Activated T-cell treated with anti-CD3 and anti-CD28 coated beads, Interleukin-2, amount 50 U/mL, for 24 hours (primary cell): ENCODE data around the gene CDK6.
"Not testable (repeated sequence)": the region's sequence is repeated elsewhere in the genome, so short reads cannot be mapped to it uniquely, and the experiment has no call there.

ENCODE experiments used
- DNase-seq: peaks from one replicate; pipeline ENCODE4 v3.0.0-alpha.2; 2020
- H3K27ac Mint-ChIP-seq: 2 replicates; pipeline ENCODE4 v1.8.0; 2020; ENCODE audit warnings: mild to moderate bottlenecking, mixed read lengths
- H3K27me3 Mint-ChIP-seq: 2 replicates; pipeline ENCODE4 v1.8.0; 2020; ENCODE audit warnings: mixed read lengths
- H3K36me3 Mint-ChIP-seq: 2 replicates; pipeline ENCODE4 v1.8.0; 2020; ENCODE audit warnings: low read depth, mixed read lengths
- H3K4me1 Mint-ChIP-seq: 2 replicates; pipeline ENCODE4 v1.8.0; 2020; ENCODE audit warnings: low read depth, mixed read lengths
- H3K4me3 Mint-ChIP-seq: 2 replicates; pipeline ENCODE4 v1.8.0; 2020; ENCODE audit warnings: mild to moderate bottlenecking, moderate library complexity, mixed read lengths
- H3K9me3 Mint-ChIP-seq: 2 replicates; pipeline ENCODE4 v1.8.0; 2020; ENCODE audit warnings: mixed read lengths

The CDK6 gene

GRCh38 chr7:92836489-92836999, at the start of gene CDK6:
Gene CDK6 (minus strand): TSS chr7:92836573. CDS start chr7:92833323, 3,250 bp downstream.
- DNase-seq, result peak; percentile 83
- peak within 1 kb of the TSS; percentile 95 for H3K4me3 Mint-ChIP-seq
- H3K9me3 Mint-ChIP-seq, result no peaks in the 10 kb centered on the region
- peaks cover 34% of the 10 kb centered on the region for H3K4me1 Mint-ChIP-seq
- H3K27me3 Mint-ChIP-seq, result peaks cover 27% of the 10 kb centered on the region
- H3K36me3 Mint-ChIP-seq, result peaks cover 41% of the 10 kb centered on the region
- peak within 1 kb of the TSS; percentile 96 for H3K27ac Mint-ChIP-seq

GRCh38 chr7:92886039-92886438, 49.7 kb upstream of the CDK6 start:
- peaks cover 11% of the 10 kb centered on the region for H3K4me1 Mint-ChIP-seq
- not testable (repeated sequence) for H3K36me3 Mint-ChIP-seq, H3K27ac Mint-ChIP-seq, H3K4me3 Mint-ChIP-seq, DNase-seq, H3K27me3 Mint-ChIP-seq
- H3K9me3 Mint-ChIP-seq, result peaks cover 29% of the 10 kb centered on the region

- Mint-ChIP-seq H3K27me3 (no peaks in the 10 kb centered on the region), H3K4me1 (peaks cover 16% of the 10 kb centered on the region), H3K4me3 (no peak overlapping the region), H3K27ac (no peak overlapping the region), H3K36me3 (no peaks in the 10 kb centered on the region), H3K9me3 (peaks cover 31% of the 10 kb centered on the region)
- no peak for DNase-seq
Observed at GRCh38 chr7:92884218-92884617, 47.8 kb upstream of the CDK6 start.

DNA sequence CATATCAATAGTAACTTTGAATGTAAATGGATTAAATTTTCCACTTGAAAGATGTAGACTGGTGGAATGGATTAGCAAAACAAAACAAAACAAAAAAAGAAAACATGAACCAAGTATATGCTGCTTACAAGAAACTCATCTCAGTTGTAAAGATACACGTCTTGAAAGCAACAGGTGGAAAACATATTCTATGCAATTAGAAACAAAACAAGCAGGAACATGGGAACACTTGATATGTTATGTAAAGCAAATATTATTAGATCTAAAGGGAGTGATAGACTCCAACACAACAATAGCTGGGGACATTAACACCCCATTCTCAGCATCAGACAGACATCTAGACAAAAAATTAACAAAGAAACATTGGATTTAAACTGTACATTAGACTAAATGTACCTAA, 46.4 kb upstream of the CDK6 start:
- Mint-ChIP-seq H3K4me1 (peaks cover 16% of the 10 kb centered on the region), H3K4me3 (no peak overlapping the region), H3K9me3 (peaks cover 31% of the 10 kb centered on the region), H3K27me3 (no peaks in the 10 kb centered on the region), H3K27ac (no peak overlapping the region), H3K36me3 (no peaks in the 10 kb centered on the region)
- no peak for DNase-seq

GRCh38 chr7:92881091-92881485, 44.7 kb upstream of the CDK6 start:
- no peak for DNase-seq
- no peaks in the 10 kb centered on the region for H3K36me3 Mint-ChIP-seq
- peaks cover 22% of the 10 kb centered on the region for H3K9me3 Mint-ChIP-seq
- H3K27me3 Mint-ChIP-seq, result no peaks in the 10 kb centered on the region
- H3K4me1 Mint-ChIP-seq, result peaks cover 29% of the 10 kb centered on the region
- H3K27ac Mint-ChIP-seq, result no peak overlapping the region
- H3K4me3 Mint-ChIP-seq, result no peak overlapping the region

DNA sequence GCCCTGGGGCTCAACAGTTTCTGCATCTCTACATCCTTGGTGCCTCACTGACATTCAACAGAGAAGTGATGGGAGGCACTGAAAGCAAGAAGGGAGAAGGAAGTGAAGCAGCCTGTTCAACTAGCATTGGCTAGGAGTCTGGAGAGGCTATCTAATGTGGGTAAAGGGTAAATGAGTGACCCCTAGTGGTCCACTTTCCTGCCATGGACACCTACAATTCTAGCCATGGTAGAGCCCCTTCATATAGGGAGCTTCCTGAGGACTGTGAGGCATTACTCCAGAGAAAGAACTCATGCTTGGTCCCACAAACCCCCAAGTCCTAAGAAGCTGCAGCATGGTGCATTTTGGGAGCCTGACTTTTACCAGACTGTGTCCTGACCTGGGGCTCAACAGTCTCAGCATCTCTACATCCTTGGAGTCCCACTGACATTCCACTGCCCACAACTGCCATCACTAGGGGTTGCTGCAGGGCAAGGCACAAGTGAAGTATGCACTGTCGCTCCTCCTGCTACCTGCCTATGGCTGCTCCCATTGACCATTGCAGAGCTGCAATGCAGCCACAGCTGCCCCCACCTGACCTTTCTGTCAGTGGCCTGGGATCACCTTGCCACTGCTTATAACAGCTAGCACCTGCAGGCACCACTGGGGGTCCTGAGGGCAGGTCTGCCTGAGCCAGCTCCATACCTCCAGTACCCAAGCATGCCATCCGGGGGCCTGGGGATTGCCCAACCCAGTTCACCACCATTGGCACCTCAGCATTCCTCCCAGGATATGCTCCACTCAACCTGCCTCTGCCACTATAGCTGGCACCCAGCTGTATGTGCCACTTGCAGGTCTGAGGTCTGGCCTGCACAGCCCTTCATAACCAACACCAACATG, 44.1 kb upstream of the CDK6 start:
- Mint-ChIP-seq H3K9me3 (peaks cover 22% of the 10 kb centered on the region), H3K4me1 (peaks cover 35% of the 10 kb centered on the region), H3K4me3 (no peak overlapping the region), H3K36me3 (no peaks in the 10 kb centered on the region), H3K27ac (no peak overlapping the region), H3K27me3 (no peaks in the 10 kb centered on the region)
- no peak for DNase-seq

DNA sequence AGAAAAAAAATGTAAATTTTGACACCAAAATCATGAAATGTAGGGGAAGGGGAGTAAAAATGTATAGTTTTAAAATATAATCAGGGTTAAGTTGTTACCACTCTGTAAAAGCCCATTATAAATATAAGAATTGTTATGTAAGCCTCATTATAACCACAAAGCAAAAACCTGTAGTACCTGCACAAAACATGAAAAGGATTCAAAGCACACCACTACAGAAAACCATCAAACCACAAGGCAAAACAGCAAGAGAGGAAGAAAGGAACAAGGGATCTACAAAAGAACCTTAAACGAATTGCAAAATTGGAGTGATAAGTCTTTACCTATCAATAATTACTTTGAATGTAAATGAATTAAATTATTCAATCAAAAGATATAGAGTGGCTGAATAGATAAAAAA, 41.0 kb upstream of the CDK6 start:
- Mint-ChIP-seq H3K27me3 (no peaks in the 10 kb centered on the region), H3K4me1 (peaks cover 46% of the 10 kb centered on the region), H3K4me3 (no peak overlapping the region), H3K9me3 (peaks cover 14% of the 10 kb centered on the region), H3K27ac (no peak overlapping the region), H3K36me3 (no peaks in the 10 kb centered on the region)
- DNase-seq, result no peak

DNA sequence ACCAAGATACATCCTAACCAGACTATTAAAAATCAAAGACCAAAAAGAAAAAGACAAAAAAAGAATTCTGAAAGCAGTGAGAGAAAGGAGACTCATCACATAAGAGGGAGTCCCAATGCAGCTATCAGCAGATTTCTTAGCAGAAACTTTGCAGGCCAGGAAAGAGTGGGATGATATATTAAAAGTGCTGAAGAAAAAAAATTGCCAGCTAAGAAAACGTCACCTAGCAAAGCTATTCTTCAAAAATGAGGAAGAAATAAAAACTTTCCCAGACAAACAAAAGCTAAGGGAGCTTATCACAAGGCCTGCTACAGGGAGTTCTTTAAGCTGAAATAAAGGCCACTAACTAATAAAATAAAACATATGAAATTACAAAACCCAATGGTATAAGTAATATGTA, 40.5 kb upstream of the CDK6 start:
- Mint-ChIP-seq H3K36me3 (no peaks in the 10 kb centered on the region), H3K27me3 (no peaks in the 10 kb centered on the region), H3K9me3 (peaks cover 9% of the 10 kb centered on the region), H3K27ac (no peak overlapping the region), H3K4me1 (peaks cover 46% of the 10 kb centered on the region), H3K4me3 (no peak overlapping the region)
- DNase-seq, result no peak

- DNase-seq, result no peak
- no peak overlapping the region for H3K4me3 Mint-ChIP-seq
- peaks cover under 1% of the 10 kb centered on the region for H3K27me3 Mint-ChIP-seq
- no peaks in the 10 kb centered on the region for H3K36me3 Mint-ChIP-seq
- peaks cover 4% of the 10 kb centered on the region for H3K9me3 Mint-ChIP-seq
- peaks cover 40% of the 10 kb centered on the region for H3K4me1 Mint-ChIP-seq
- no peak overlapping the region for H3K27ac Mint-ChIP-seq
Observed at GRCh38 chr7:92875719-92876118, 39.3 kb upstream of the CDK6 start.

DNA sequence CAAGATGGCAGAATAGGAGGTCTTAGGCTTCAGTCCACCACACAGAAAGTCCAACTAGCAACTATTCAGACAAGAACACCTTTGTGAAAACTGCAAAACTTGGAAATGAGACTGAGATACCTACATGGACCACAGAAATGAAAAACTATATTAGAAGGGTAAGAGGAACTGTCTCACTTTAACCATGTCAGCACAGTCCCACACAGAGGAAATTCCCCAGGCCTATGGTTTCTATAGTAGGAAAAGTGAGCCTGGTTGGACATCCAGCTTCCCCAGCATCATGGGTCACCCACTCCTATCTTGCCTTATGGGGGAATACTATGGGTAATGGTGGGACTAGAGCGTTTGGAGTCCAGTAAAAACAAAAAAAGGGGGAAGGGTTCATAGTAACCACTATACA, 38.8 kb upstream of the CDK6 start:
- Mint-ChIP-seq H3K4me1 (peaks cover 40% of the 10 kb centered on the region), H3K9me3 (peaks cover 7% of the 10 kb centered on the region), H3K27ac (no peak overlapping the region), H3K4me3 (no peak overlapping the region), H3K27me3 (peaks cover 3% of the 10 kb centered on the region), H3K36me3 (peaks cover 2% of the 10 kb centered on the region)
- no peak for DNase-seq

- H3K4me3 Mint-ChIP-seq, result no peak overlapping the region
- peaks cover 37% of the 10 kb centered on the region for H3K4me1 Mint-ChIP-seq
- no peak for DNase-seq
- peaks cover 3% of the 10 kb centered on the region for H3K27me3 Mint-ChIP-seq
- peaks cover 5% of the 10 kb centered on the region for H3K36me3 Mint-ChIP-seq
- H3K9me3 Mint-ChIP-seq, result peaks cover 10% of the 10 kb centered on the region
- H3K27ac Mint-ChIP-seq, result peak overlapping the region; percentile 60
Observed at GRCh38 chr7:92874567-92874966, 38.2 kb upstream of the CDK6 start.

DNA sequence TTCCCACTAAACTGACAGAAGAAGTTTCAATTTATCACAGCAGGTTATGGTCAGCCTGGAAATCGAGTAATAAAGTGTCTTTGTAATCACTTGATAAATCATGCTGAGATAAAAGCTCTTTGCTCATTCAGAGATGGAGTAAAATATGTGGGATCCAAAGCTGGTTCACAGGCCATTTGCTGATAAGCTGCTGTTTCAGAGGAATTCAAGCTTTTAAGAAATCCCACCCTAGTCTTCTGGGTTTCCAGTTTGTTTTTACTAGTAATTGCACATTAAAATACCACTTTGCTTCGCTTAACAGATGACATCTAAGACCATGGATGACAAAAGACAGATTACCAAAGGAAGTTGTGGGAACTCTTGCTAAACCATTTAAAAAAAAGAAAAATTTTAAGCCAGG, 37.4 kb upstream of the CDK6 start:
- Mint-ChIP-seq H3K4me1 (peaks cover 37% of the 10 kb centered on the region), H3K36me3 (peaks cover 13% of the 10 kb centered on the region), H3K27me3 (peaks cover 3% of the 10 kb centered on the region), H3K9me3 (peaks cover 15% of the 10 kb centered on the region), H3K4me3 (no peak overlapping the region), H3K27ac (no peak overlapping the region)
- DNase-seq, result no peak

- DNase-seq, result no peak
Observed at GRCh38 chr7:92872701-92873100, 36.3 kb upstream of the CDK6 start.

GRCh38 chr7:92868683-92869293, 32.4 kb upstream of the CDK6 start:
- Mint-ChIP-seq H3K36me3 (peaks cover 28% of the 10 kb centered on the region), H3K4me1 (peaks cover 9% of the 10 kb centered on the region), H3K4me3 (no peak overlapping the region), H3K27me3 (peaks cover 6% of the 10 kb centered on the region), H3K27ac (no peak overlapping the region), H3K9me3 (peaks cover 34% of the 10 kb centered on the region)
- no peak for DNase-seq

More at GRCh38 chr7:92872701-92873100, 36.3 kb upstream of the CDK6 start:
- Mint-ChIP-seq H3K36me3 (peaks cover 21% of the 10 kb centered on the region), H3K27ac (no peak overlapping the region), H3K4me3 (no peak overlapping the region), H3K9me3 (peaks cover 22% of the 10 kb centered on the region), H3K4me1 (peaks cover 37% of the 10 kb centered on the region), H3K27me3 (peaks cover 3% of the 10 kb centered on the region)

GRCh38 chr7:92864169-92864568, 27.8 kb upstream of the CDK6 start:
- Mint-ChIP-seq H3K4me1 (peaks cover 11% of the 10 kb centered on the region), H3K9me3 (peaks cover 28% of the 10 kb centered on the region), H3K36me3 (peaks cover 23% of the 10 kb centered on the region), H3K27ac (peak overlapping the region; percentile 71)
- not testable (repeated sequence) for H3K4me3 Mint-ChIP-seq, H3K27me3 Mint-ChIP-seq, DNase-seq
